ENCODE data around the gene LGALS7. TPM values are rescaled to one million over a fixed set of nuclear protein-coding genes. Genes with fewer than 3 reads are reported as not detected.
"Not testable (repeated sequence)": the region's sequence is repeated elsewhere in the genome, so short reads cannot be mapped to it uniquely, and the experiment has no call there.

LGALS7 gene
- total and polyA plus RNA-seq, 7 donors: not detected

GRCh38 chr19:38799104-38799503 is 25.8 kb upstream of the LGALS7 start:
- peak in 1 of 2 donors; percentile 5 for DNase-seq
- Histone ChIP-seq H3K36me3 (ENCODE audit: insufficient read depth in 1 of 2, low read depth in 1 of 2) (peaks cover 0 to 3% of the 10 kb centered on the region in 2 donors), H3K27me3 (ENCODE audit: insufficient read depth in 3 of 3, low read length in 2 of 3) (no peaks in the 10 kb centered on the region), H3K27ac (no peak overlapping the region), H3K4me3 (no peak overlapping the region), H3K4me1 (no peaks in the 10 kb centered on the region), H3K9me3 (no peaks in the 10 kb centered on the region)
- 93 to 94% (median 94%) methylated on average over 10 of the region's 10 CpGs for WGBS, 3 donors
- no peak for TF ChIP-seq CTCF (IDR thresholded peaks at IDR 0.05)
- ATAC-seq: no peak
- intact Hi-C loops (cut with DNase I): no loop called here

- H3K4me1 ChIP-seq; intact Hi-C loops (cut with DNase I); H3K27ac ChIP-seq; H3K36me3 ChIP-seq (ENCODE audit: insufficient read depth in 1 of 2, low read depth in 1 of 2); ATAC-seq; H3K9me3 ChIP-seq; H3K4me3 ChIP-seq; H3K27me3 ChIP-seq (ENCODE audit: insufficient read depth in 3 of 3, low read length in 2 of 3): not testable (repeated sequence)
- DNase-seq: peak in 1 of 2 donors; percentile 39
- WGBS, 3 donors: 88 to 93% (median 92%) methylated on average over 2 to 26 of the region's 33 CpGs
Observed at GRCh38 chr19:38797781-38798180, 24.5 kb upstream of the LGALS7 start.

- H3K4me3 ChIP-seq: no peak overlapping the region
- 63 to 83% (median 72%) methylated on average over 2 of the region's 2 CpGs for WGBS, 3 donors
- H3K27me3 ChIP-seq (ENCODE audit: insufficient read depth in 3 of 3, low read length in 2 of 3): no peaks in the 10 kb centered on the region
- no peaks in the 10 kb centered on the region for H3K36me3 ChIP-seq (ENCODE audit: insufficient read depth in 1 of 2, low read depth in 1 of 2)
- no peak overlapping the region for H3K27ac ChIP-seq
- H3K4me1 ChIP-seq: no peaks in the 10 kb centered on the region
- H3K9me3 ChIP-seq: no peaks in the 10 kb centered on the region
- intact Hi-C loops (cut with DNase I): no loop called here
- DNase-seq: no peak
- TF ChIP-seq CTCF (IDR thresholded peaks at IDR 0.05): no peak
- ATAC-seq: no peak
Observed at GRCh38 chr19:38796154-38796553, 22.8 kb upstream of the LGALS7 start.

- intact Hi-C loops (cut with DNase I): loop anchor here in 1 of 2 donors (2.0 kb wide), 1 partner anchor 21 kb away; no protein-coding TSS in a partner anchor
- no peaks in the 10 kb centered on the region for H3K36me3 ChIP-seq (ENCODE audit: insufficient read depth in 1 of 2, low read depth in 1 of 2)
- no peaks in the 10 kb centered on the region for H3K4me1 ChIP-seq
- no peak for TF ChIP-seq CTCF (IDR thresholded peaks at IDR 0.05)
- no peak for DNase-seq
- no peaks in the 10 kb centered on the region for H3K9me3 ChIP-seq
- H3K27me3 ChIP-seq (ENCODE audit: insufficient read depth in 3 of 3, low read length in 2 of 3): no peaks in the 10 kb centered on the region
- no peak overlapping the region for H3K4me3 ChIP-seq
- WGBS, 3 donors: 80 to 92% (median 85%) methylated on average over 4 of the region's 4 CpGs
- H3K27ac ChIP-seq: no peak overlapping the region
- no peak for ATAC-seq
Observed at GRCh38 chr19:38795549-38795948, 22.2 kb upstream of the LGALS7 start.

- no peak for ATAC-seq
- intact Hi-C loops (cut with DNase I): loop anchor here in 1 of 2 donors (2.0 kb wide), 1 partner anchor 19 kb away; no protein-coding TSS in a partner anchor
- H3K27me3 ChIP-seq (ENCODE audit: insufficient read depth in 3 of 3, low read length in 2 of 3): no peaks in the 10 kb centered on the region
- peak in 1 of 2 donors; percentile 30 for DNase-seq
- no peaks in the 10 kb centered on the region for H3K9me3 ChIP-seq
- no peak overlapping the region for H3K4me3 ChIP-seq
- TF ChIP-seq CTCF (IDR thresholded peaks at IDR 0.05): no peak
- WGBS, 3 donors: 86 to 90% (median 89%) methylated on average over 5 of the region's 5 CpGs
- no peaks in the 10 kb centered on the region for H3K36me3 ChIP-seq (ENCODE audit: insufficient read depth in 1 of 2, low read depth in 1 of 2)
- no peaks in the 10 kb centered on the region for H3K4me1 ChIP-seq
- no peak overlapping the region for H3K27ac ChIP-seq
Observed at GRCh38 chr19:38793671-38794070, 20.4 kb upstream of the LGALS7 start.

All from psoas muscle (tissue), 8 donors.